ENCODE data around the gene SPEN. TPM values are rescaled to one million over a fixed set of nuclear protein-coding genes. Genes with fewer than 3 reads are reported as not detected.

The SPEN gene
- total RNA-seq, 4 donors from 2014 or later, result 55.0 to 79.7 (median 63.8) TPM

DNA sequence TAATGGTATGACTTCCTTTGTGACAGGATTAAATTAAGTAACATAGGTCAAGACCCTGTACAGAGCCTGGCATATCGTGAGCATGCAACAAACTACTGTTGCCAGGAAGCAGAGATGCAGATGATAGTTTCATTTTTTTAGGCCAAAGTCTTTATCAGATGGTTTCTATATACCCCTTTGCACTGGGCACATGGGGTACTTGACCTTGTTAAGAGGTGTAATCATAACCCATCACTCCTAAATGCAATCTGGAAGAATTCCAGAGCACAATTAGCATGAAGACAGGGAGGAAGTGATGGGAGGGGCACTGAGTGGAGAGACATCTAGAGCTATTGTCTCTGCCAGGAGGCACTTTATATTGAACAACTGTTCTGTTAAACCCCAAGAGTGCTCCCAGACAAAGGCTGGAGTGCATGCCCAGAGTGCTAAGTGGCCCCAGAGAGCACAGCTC is 106.3 kb downstream of the SPEN start:
- H3K4me1 ChIP-seq, result peaks cover 72% of the 10 kb centered on the region
- peak overlapping the region; percentile 78 for H3K27ac ChIP-seq
- 0% methylated on average over 1 of the region's 1 CpG for WGBS
- H3K9me3 ChIP-seq, result no peaks in the 10 kb centered on the region
- no peak for TF ChIP-seq POLR2A (IDR thresholded peaks at IDR 0.05)
- TF ChIP-seq, protein P1, sequence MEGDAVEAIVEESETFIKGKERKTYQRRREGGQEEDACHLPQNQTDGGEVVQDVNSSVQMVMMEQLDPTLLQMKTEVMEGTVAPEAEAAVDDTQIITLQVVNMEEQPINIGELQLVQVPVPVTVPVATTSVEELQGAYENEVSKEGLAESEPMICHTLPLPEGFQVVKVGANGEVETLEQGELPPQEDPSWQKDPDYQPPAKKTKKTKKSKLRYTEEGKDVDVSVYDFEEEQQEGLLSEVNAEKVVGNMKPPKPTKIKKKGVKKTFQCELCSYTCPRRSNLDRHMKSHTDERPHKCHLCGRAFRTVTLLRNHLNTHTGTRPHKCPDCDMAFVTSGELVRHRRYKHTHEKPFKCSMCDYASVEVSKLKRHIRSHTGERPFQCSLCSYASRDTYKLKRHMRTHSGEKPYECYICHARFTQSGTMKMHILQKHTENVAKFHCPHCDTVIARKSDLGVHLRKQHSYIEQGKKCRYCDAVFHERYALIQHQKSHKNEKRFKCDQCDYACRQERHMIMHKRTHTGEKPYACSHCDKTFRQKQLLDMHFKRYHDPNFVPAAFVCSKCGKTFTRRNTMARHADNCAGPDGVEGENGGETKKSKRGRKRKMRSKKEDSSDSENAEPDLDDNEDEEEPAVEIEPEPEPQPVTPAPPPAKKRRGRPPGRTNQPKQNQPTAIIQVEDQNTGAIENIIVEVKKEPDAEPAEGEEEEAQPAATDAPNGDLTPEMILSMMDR (IDR thresholded peaks at IDR 0.05), result no peak
- TF ChIP-seq EP300 (IDR thresholded peaks at IDR 0.05), result no peak
- TF ChIP-seq POLR2AphosphoS5 (IDR thresholded peaks at IDR 0.05), result no peak
- DNase-seq (ENCODE audit: low spot score in 2 of 2), result no peak
- peaks cover 3% of the 10 kb centered on the region for H3K36me3 ChIP-seq
- no peaks in the 10 kb centered on the region for H3K27me3 ChIP-seq
- no peak overlapping the region for H3K4me3 ChIP-seq

- peaks cover 3% of the 10 kb centered on the region for H3K36me3 ChIP-seq
- H3K9me3 ChIP-seq, result no peaks in the 10 kb centered on the region
- DNase-seq (ENCODE audit: low spot score in 2 of 2), result no peak
- peak overlapping the region; percentile 78 for H3K27ac ChIP-seq
- 78% methylated on average over 3 of the region's 3 CpGs for WGBS
- H3K4me3 ChIP-seq, result no peak overlapping the region
- peaks cover 68% of the 10 kb centered on the region for H3K4me1 ChIP-seq
- no peaks in the 10 kb centered on the region for H3K27me3 ChIP-seq
- TF ChIP-seq EP300 (IDR thresholded peaks at IDR 0.05) (no peak), POLR2AphosphoS5 (IDR thresholded peaks at IDR 0.05) (no peak), POLR2A (IDR thresholded peaks at IDR 0.05) (no peak)
- TF ChIP-seq, protein P1 (IDR thresholded peaks at IDR 0.05), result no peak
These were observed 106.8 kb downstream of the SPEN start for GRCh38 chr1:15954316-15954715.

- 98% methylated on average over 2 of the region's 2 CpGs for WGBS
- no peaks in the 10 kb centered on the region for H3K9me3 ChIP-seq
- peaks cover 3% of the 10 kb centered on the region for H3K36me3 ChIP-seq
- peaks cover 55% of the 10 kb centered on the region for H3K4me1 ChIP-seq
- TF ChIP-seq POLR2AphosphoS5 (IDR thresholded peaks at IDR 0.05), result no peak
- TF ChIP-seq, protein P1 (IDR thresholded peaks at IDR 0.05), result no peak
- no peak for TF ChIP-seq EP300 (IDR thresholded peaks at IDR 0.05)
- TF ChIP-seq POLR2A (IDR thresholded peaks at IDR 0.05), result no peak
- no peak for DNase-seq (ENCODE audit: low spot score in 2 of 2)
- H3K27ac ChIP-seq, result no peak overlapping the region
- H3K27me3 ChIP-seq, result no peaks in the 10 kb centered on the region
- H3K4me3 ChIP-seq, result no peak overlapping the region
These were observed 108.0 kb downstream of the SPEN start for GRCh38 chr1:15955552-15955951.

DNA sequence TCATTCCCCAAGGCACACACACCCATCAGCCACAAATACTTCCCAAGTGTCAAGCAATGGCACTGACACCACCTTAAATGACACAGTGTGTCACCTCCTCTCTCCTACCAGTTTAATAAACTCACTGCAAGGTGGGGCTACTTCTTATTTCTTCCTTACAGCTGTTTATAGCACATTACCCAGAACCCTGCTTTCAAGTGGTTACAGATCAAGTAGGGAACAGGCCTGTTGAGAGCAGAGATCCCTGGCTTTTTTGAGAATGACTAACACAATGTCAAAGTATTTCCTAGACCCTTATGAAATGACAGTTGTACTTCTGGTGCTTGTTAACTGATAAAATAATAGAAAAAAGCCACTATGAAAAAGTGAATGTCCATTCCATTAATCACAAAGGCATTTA is 108.6 kb downstream of the SPEN start:
- no peaks in the 10 kb centered on the region for H3K27me3 ChIP-seq
- peaks cover 49% of the 10 kb centered on the region for H3K4me1 ChIP-seq
- H3K27ac ChIP-seq, result no peak overlapping the region
- DNase-seq (ENCODE audit: low spot score in 2 of 2), result no peak
- no peaks in the 10 kb centered on the region for H3K9me3 ChIP-seq
- H3K4me3 ChIP-seq, result no peak overlapping the region
- peaks cover 3% of the 10 kb centered on the region for H3K36me3 ChIP-seq
- no peak for TF ChIP-seq EP300 (IDR thresholded peaks at IDR 0.05)
- TF ChIP-seq, protein P1 (IDR thresholded peaks at IDR 0.05), result no peak
- TF ChIP-seq POLR2AphosphoS5 (IDR thresholded peaks at IDR 0.05), result no peak
- TF ChIP-seq POLR2A (IDR thresholded peaks at IDR 0.05), result no peak

DNA sequence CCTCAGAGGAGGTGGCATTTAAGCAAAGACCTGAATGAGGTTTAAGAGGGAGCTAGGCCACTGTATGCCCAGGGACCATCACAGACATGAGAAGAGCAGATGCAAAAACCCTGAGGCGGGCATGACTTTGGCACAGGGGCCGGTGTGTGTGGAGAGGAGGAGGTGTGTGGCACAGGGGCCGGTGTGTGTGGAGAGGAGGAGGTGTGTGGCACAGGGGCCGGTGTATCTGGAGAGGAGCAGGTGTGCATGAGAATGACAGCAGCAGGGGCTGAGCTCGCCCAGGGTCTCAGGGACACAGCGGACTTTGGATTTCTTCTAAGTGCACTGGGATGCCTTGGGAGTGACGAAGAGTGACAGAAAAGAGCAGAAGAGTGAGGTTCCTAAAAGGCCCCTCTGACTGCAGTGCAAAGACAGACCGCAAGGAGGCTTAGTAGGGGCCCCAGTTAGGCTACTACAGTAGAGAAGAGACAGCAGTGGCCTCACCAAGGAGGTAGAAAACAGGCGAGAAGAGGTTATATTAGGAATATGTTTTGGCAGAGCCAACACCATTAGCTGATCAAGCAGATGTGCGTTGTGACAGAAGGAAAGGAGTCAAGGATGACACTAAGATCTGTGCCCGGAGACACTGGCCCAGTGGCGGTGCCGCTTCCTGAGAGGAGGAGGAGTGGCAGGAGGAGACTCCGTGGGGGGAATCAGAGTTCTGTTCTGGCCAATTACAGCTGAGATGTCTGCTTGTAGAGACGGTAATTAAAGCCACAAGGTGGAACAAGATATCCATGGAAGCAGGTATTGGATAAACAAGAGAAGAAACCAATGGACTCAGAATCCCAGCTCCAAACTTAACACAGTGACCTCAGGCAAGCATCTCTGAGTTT is 110.0 kb downstream of the SPEN start:
- DNase-seq (ENCODE audit: low spot score in 2 of 2), result peak in 1 of 2 donors; percentile 49
- 83% methylated on average over 15 of the region's 15 CpGs for WGBS
- Histone ChIP-seq H3K36me3 (peaks cover 8% of the 10 kb centered on the region), H3K4me1 (peaks cover 36% of the 10 kb centered on the region), H3K27me3 (no peaks in the 10 kb centered on the region), H3K9me3 (no peaks in the 10 kb centered on the region), H3K4me3 (no peak overlapping the region), H3K27ac (no peak overlapping the region)
- TF ChIP-seq, protein P1 (IDR thresholded peaks at IDR 0.05), result no peak
- TF ChIP-seq EP300 (IDR thresholded peaks at IDR 0.05), result no peak
- TF ChIP-seq POLR2A (IDR thresholded peaks at IDR 0.05), result no peak
- no peak for TF ChIP-seq POLR2AphosphoS5 (IDR thresholded peaks at IDR 0.05)
